Measurements from ENCODE around the gene GAL3ST2.

GAL3ST2 gene

DNA sequence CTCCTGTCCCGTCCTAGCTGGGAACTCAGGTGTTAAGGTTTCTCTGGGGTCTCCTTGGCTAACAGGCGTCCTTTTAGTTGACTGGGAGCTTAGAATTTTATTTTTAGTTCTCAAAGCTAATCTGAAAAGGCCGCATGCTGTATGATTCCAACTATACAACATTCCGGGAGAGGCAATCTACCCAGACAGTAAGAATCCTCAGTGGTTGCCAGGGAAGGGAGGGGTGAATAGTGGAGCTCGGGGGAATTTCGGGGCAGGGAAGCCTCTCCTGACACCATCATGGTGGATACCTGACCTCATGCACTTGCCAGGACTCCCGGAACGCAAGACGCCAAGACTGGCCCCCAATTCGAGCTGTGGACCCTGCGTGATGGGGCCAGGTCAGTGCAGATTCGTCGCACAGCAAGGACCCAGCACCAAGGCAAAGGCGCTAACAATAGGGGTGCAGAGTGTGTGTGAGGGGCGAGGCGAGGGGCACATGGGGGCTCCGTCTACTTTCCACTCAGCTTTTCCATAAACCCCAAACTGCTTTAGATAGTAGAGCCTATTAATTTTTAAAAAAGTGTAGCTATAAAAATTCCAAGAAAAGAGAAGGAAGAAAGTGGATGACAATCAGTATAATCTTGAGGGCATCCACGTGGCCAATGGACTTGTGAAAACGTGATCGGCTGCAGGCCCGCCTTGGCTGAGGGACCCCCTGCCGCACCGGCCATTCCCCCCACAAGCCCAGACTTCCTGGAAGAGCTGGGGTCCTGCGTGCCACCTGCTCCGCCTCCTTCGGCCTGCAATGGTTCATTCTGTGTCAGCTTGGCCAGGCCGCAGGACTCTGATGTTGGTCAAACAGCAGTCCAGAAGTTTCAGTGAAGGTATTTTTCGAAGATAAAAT lies 64.8 kb downstream of the GAL3ST2 start:
- TF ChIP-seq EZH2phosphoT487 (conservative IDR thresholded peaks at IDR 0.05; ENCODE audit: low read length), result no peak
- TF ChIP-seq CTCF (IDR thresholded peaks at IDR 0.05; ENCODE audit: insufficient read depth, low read length, poor library complexity, severe bottlenecking), result no peak
- Histone ChIP-seq H3K27me3 (ENCODE audit: low read length) (no peaks in the 10 kb centered on the region), H3K79me2 (ENCODE audit: insufficient read depth, low read length) (no peaks in the 10 kb centered on the region), H4K20me1 (ENCODE audit: low read depth, low read length) (no peaks in the 10 kb centered on the region), H3F3A (ENCODE audit: insufficient read depth) (no peaks in the 10 kb centered on the region), H3K9me2 (replicated peaks; ENCODE audit: insufficient read depth, low read length) (no peaks in the 10 kb centered on the region), H3K9ac (ENCODE audit: low read length) (no peak overlapping the region), H3K9me3 (ENCODE audit: insufficient read depth, low read length) (no peaks in the 10 kb centered on the region), H3K27ac (ENCODE audit: low read depth, low read length) (no peak overlapping the region), H3K4me3 (ENCODE audit: insufficient read depth, low read length, poor library complexity, severe bottlenecking) (no peak overlapping the region), H3K4me2 (ENCODE audit: low read depth, low read length, poor library complexity, severe bottlenecking) (no peak overlapping the region), H3K36me3 (ENCODE audit: low read length) (no peaks in the 10 kb centered on the region), H2AFZ (ENCODE audit: low read depth, low read length, severe bottlenecking) (no peak overlapping the region)

DNA sequence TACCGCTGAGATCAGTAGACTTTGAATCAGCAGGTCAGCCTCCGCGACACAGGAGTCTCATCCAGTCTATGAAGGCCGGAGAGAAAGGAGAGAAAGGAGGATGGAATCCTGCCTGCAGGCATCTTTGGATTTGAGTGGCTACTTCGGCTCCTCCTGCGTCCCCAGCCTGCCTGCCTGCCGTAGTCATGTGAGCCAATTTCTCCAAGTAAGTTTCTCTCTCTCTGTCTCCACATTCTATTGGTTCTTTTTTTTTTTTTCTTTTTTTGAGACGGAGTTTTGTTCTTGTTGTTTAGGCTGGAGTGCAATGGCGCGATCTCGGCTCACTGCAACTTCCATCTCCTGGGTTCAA lies 65.4 kb downstream of the GAL3ST2 start:
- Histone ChIP-seq H3K9me3 (ENCODE audit: insufficient read depth, low read length) (no peaks in the 10 kb centered on the region), H3K9me2 (replicated peaks; ENCODE audit: insufficient read depth, low read length) (no peaks in the 10 kb centered on the region), H3K4me2 (ENCODE audit: low read depth, low read length, poor library complexity, severe bottlenecking) (no peak overlapping the region), H4K20me1 (ENCODE audit: low read depth, low read length) (no peaks in the 10 kb centered on the region), H3K36me3 (ENCODE audit: low read length) (no peaks in the 10 kb centered on the region), H2AFZ (ENCODE audit: low read depth, low read length, severe bottlenecking) (no peak overlapping the region), H3F3A (ENCODE audit: insufficient read depth) (no peaks in the 10 kb centered on the region), H3K27me3 (ENCODE audit: low read length) (no peaks in the 10 kb centered on the region), H3K27ac (ENCODE audit: low read depth, low read length) (no peak overlapping the region), H3K4me3 (ENCODE audit: insufficient read depth, low read length, poor library complexity, severe bottlenecking) (no peak overlapping the region), H3K79me2 (ENCODE audit: insufficient read depth, low read length) (no peaks in the 10 kb centered on the region), H3K9ac (ENCODE audit: low read length) (no peak overlapping the region)
- TF ChIP-seq EZH2phosphoT487 (conservative IDR thresholded peaks at IDR 0.05; ENCODE audit: low read length) (no peak), CTCF (IDR thresholded peaks at IDR 0.05; ENCODE audit: insufficient read depth, low read length, poor library complexity, severe bottlenecking) (no peak)

- no peak overlapping the region for H3K4me2 ChIP-seq (ENCODE audit: low read depth, low read length, poor library complexity, severe bottlenecking)
- H3K36me3 ChIP-seq (ENCODE audit: low read length), result no peaks in the 10 kb centered on the region
- no peaks in the 10 kb centered on the region for H3K9me3 ChIP-seq (ENCODE audit: insufficient read depth, low read length)
- no peak overlapping the region for H3K9ac ChIP-seq (ENCODE audit: low read length)
- H3K27ac ChIP-seq (ENCODE audit: low read depth, low read length), result no peak overlapping the region
- H2AFZ ChIP-seq (ENCODE audit: low read depth, low read length, severe bottlenecking), result no peak overlapping the region
- no peaks in the 10 kb centered on the region for H3F3A ChIP-seq (ENCODE audit: insufficient read depth)
- no peaks in the 10 kb centered on the region for H4K20me1 ChIP-seq (ENCODE audit: low read depth, low read length)
- TF ChIP-seq CTCF (IDR thresholded peaks at IDR 0.05; ENCODE audit: insufficient read depth, low read length, poor library complexity, severe bottlenecking), result no peak
- TF ChIP-seq EZH2phosphoT487 (conservative IDR thresholded peaks at IDR 0.05; ENCODE audit: low read length), result no peak
- no peaks in the 10 kb centered on the region for H3K79me2 ChIP-seq (ENCODE audit: insufficient read depth, low read length)
- H3K4me3 ChIP-seq (ENCODE audit: insufficient read depth, low read length, poor library complexity, severe bottlenecking), result no peak overlapping the region
- H3K9me2 ChIP-seq (replicated peaks; ENCODE audit: insufficient read depth, low read length), result no peaks in the 10 kb centered on the region
- H3K27me3 ChIP-seq (ENCODE audit: low read length), result no peaks in the 10 kb centered on the region
These were observed 66.1 kb downstream of the GAL3ST2 start for GRCh38 chr2:241842620-241843211.

All from SU-DHL-6 (cell line).